HEK293 (cell line): Measurements from ENCODE around the gene CX3CL1.

Experiments used
- CTCF ChIA-PET: fragments of 350-600 bp; formaldehyde crosslinking; extraction: SDS; loops from one replicate; lab custom pipeline; 2021; ENCODE audit warnings: antibody characterized with exemption; lab: Yijun Ruan, JAX
- POLR2A ChIA-PET: fragments of 300-600 bp; formaldehyde crosslinking; extraction: SDS; loops from one replicate; lab custom pipeline; 2020; ENCODE audit warnings: antibody characterized with exemption, inconsistent platforms; lab: Yijun Ruan, JAX
- H3K27ac ChIP-seq: fragments of 200-500 bp; sonication (Bioruptor generic); 2 replicates; pipeline ENCODE4 v1.5.1; 2014; ENCODE audit warnings: low read depth, low read length, control low read depth, inconsistent platforms; ENCODE audit errors: extremely low read depth
- H3K36me3 ChIP-seq, 2 experiments: fragments of 200-500 bp in 1 of 2; sonication (Bioruptor generic) in 1 of 2; 1 replicate in 1 of 2; 2 replicates in 1 of 2; pipeline ENCODE4 v1.5.1; 2014 to 2017; ENCODE audit warnings: inconsistent platforms in 2 of 2, low read length in 2 of 2; ENCODE audit not compliant: control insufficient read depth in 2 of 2, insufficient read depth in 1 of 2
- H3K4me1 ChIP-seq: fragments of 200-500 bp; sonication (Bioruptor generic); 2 replicates; pipeline ENCODE4 v1.5.1; 2014; ENCODE audit warnings: mild to moderate bottlenecking, low read length, inconsistent platforms; ENCODE audit not compliant: control insufficient read depth, insufficient read depth
- H3K4me3 ChIP-seq: 2 replicates; pipeline ENCODE4 v1.5.1; 2011; ENCODE audit warnings: low read depth, mild to moderate bottlenecking, control low read depth, low read length, moderate library complexity
- H3K9me3 ChIP-seq: fragments of 200-500 bp; sonication (Bioruptor generic); 2 replicates; pipeline ENCODE4 v1.5.1; 2014; ENCODE audit warnings: low read depth, low read length, inconsistent platforms; ENCODE audit not compliant: control insufficient read depth, insufficient read depth
- HOXA7 ChIP-seq: sonication (generic); formaldehyde crosslinking; IDR thresholded peaks from 2 replicates; pipeline ENCODE4 v1.8.1; 2022; ENCODE audit warnings: missing genetic modification reagents, borderline replicate concordance
- KLF1 ChIP-seq: fragments of 450-650 bp; formaldehyde crosslinking; IDR thresholded peaks from 2 replicates; pipeline ENCODE4 v1.5.1; 2016; ENCODE audit warnings: missing biosample characterization, missing genetic modification characterization
- KLF10 ChIP-seq: fragments of 450-650 bp; IDR thresholded peaks from 2 replicates; pipeline ENCODE4 v1.5.1; 2018; ENCODE audit warnings: missing biosample characterization, mild to moderate bottlenecking, missing genetic modification characterization
- SP7 ChIP-seq: fragments of 450-650 bp; formaldehyde crosslinking; IDR thresholded peaks from 2 replicates; pipeline ENCODE4 v1.5.1; 2016; ENCODE audit warnings: missing biosample characterization, missing genetic modification characterization
- ZNF10 ChIP-seq: fragments of 450-650 bp; formaldehyde crosslinking; IDR thresholded peaks from 2 replicates; pipeline ENCODE4 v1.5.1; 2017; ENCODE audit warnings: missing biosample characterization, missing genetic modification characterization
- ZNF132 ChIP-seq: fragments of 450-650 bp; formaldehyde crosslinking; IDR thresholded peaks from 2 replicates; pipeline ENCODE4 v1.5.1; 2017; ENCODE audit warnings: missing biosample characterization, missing genetic modification characterization, borderline replicate concordance
- ZNF391 ChIP-seq: fragments of 450-650 bp; formaldehyde crosslinking; IDR thresholded peaks from 2 replicates; pipeline ENCODE4 v1.5.1; 2016; ENCODE audit warnings: low read depth, missing biosample characterization, missing genetic modification characterization, borderline replicate concordance
- ZNF571 ChIP-seq: fragments of 450-650 bp; formaldehyde crosslinking; IDR thresholded peaks from 2 replicates; pipeline ENCODE4 v1.5.0; 2017; ENCODE audit warnings: missing biosample characterization, missing genetic modification characterization
- ZNF600 ChIP-seq: fragments of 450-650 bp; formaldehyde crosslinking; IDR thresholded peaks from 2 replicates; pipeline ENCODE4 v1.5.1; 2016; ENCODE audit warnings: missing biosample characterization, missing genetic modification characterization
- ZNF629 ChIP-seq: fragments of 450-650 bp; formaldehyde crosslinking; IDR thresholded peaks from 2 replicates; pipeline ENCODE4 v1.5.1; 2017; ENCODE audit warnings: missing biosample characterization, missing genetic modification characterization
- ZSCAN23 ChIP-seq: fragments of 450-650 bp; formaldehyde crosslinking; IDR thresholded peaks from 2 replicates; pipeline ENCODE4 v1.5.1; 2016; ENCODE audit warnings: missing biosample characterization, missing genetic modification characterization
- TF ChIP-seq, protein P1 (sequence below): fragments of 450-650 bp; formaldehyde crosslinking; IDR thresholded peaks from 2 replicates; pipeline ENCODE4 v1.5.1; 2017; ENCODE audit warnings: missing biosample characterization, missing genetic modification characterization
- TF ChIP-seq, protein P2 (sequence below): fragments of 450-650 bp; formaldehyde crosslinking; IDR thresholded peaks from 2 replicates; pipeline ENCODE4 v1.5.1; 2016; ENCODE audit warnings: missing biosample characterization, missing genetic modification characterization
- TF ChIP-seq, protein P3 (sequence below): fragments of 450-650 bp; formaldehyde crosslinking; IDR thresholded peaks from 2 replicates; pipeline ENCODE4 v1.5.1; 2016; ENCODE audit warnings: missing biosample characterization, missing genetic modification characterization

CX3CL1 gene

DNA sequence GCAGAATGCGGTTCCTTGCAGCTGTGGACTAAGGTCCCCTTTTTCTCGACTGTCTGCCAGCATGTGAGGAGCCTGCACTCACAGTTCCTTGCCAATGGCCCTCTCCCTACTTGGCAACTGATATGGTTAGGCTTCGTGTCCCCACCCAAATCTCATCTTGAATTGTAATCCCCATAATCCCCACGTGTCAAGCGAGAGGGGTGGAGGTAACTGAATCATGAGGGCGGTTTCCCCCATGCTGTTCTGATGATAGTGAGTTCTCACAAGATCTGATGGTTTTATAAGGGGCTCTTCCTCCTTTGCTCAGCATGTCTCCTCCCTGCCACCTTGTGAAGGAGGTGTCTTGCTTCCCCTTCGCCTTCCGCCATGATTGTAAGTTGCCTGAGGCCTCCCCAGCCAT, 55.0 kb downstream of the CX3CL1 start:
- Histone ChIP-seq H3K9me3 (no peaks in the 10 kb centered on the region), H3K4me3 (no peak overlapping the region), H3K36me3 (peaks cover 22 to 55% of the 10 kb centered on the region in 2 experiments), H3K27ac (no peak overlapping the region), H3K4me1 (no peaks in the 10 kb centered on the region)
- POLR2A ChIA-PET: interaction anchor here (1.2 kb wide), 1 partner anchor 35 kb away, joined by 3 read pairs; the partner anchor contains the start of gene POLR2C
- CTCF ChIA-PET: interaction anchor here (2.3 to 11.5 kb wide), 2 partner anchors 9 to 124 kb away, joined by 16 to 290 read pairs; no protein-coding TSS in a partner anchor
- peak; percentile 69 for TF ChIP-seq KLF1 (tag by site-specific recombination)
- TF ChIP-seq, protein P1, sequence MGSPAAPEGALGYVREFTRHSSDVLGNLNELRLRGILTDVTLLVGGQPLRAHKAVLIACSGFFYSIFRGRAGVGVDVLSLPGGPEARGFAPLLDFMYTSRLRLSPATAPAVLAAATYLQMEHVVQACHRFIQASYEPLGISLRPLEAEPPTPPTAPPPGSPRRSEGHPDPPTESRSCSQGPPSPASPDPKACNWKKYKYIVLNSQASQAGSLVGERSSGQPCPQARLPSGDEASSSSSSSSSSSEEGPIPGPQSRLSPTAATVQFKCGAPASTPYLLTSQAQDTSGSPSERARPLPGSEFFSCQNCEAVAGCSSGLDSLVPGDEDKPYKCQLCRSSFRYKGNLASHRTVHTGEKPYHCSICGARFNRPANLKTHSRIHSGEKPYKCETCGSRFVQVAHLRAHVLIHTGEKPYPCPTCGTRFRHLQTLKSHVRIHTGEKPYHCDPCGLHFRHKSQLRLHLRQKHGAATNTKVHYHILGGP (tag by site-specific recombination): no peak
- no peak for TF ChIP-seq ZNF10 (tag by site-specific recombination)

DNA sequence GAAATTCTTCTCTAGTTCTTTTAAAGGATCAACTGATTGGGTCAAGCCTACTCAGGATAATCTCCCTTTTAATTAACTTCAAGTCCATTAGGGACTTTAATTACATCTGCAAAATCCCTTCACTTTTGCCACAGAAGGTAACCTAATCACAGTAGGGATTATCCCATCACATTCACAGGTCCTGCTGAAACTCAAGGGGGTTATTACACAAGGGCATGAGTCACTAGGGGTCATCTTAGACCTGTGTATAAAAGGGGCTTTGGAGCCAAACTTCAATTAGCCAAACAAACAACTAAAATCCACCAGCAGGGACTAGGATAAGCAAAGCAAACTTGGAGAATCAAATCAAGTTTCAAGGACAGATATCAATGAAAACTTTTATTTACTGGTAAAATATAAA, 55.5 kb downstream of the CX3CL1 start:
- POLR2A ChIA-PET: no interaction called here
- Histone ChIP-seq H3K9me3 (no peaks in the 10 kb centered on the region), H3K4me1 (no peaks in the 10 kb centered on the region), H3K27ac (no peak overlapping the region)
- peak; percentile 56; the same call in 1 of the 2 replicates for TF ChIP-seq SP7 (tag by site-specific recombination)
- TF ChIP-seq, protein P2, sequence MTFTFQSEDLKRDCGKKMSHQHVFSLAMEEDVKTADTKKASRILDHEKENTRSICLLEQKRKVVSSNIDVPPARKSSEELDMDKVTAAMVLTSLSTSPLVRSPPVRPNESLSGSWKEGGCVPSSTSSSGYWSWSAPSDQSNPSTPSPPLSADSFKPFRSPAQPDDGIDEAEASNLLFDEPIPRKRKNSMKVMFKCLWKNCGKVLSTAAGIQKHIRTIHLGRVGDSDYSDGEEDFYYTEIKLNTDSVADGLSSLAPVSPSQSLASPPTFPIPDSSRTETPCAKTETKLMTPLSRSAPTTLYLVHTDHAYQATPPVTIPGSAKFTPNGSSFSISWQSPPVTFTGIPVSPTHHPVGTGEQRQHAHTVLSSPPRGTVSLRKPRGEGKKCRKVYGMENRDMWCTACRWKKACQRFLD (tag by site-specific recombination): no peak
- TF ChIP-seq, all 188 proteins: peak for 1
- Histone ChIP-seq H3K36me3 (peaks cover 25 to 60% of the 10 kb centered on the region in 2 experiments), H3K4me3 (no peak overlapping the region)
- CTCF ChIA-PET: interaction anchor here (2.3 kb wide), 1 partner anchor 10 kb away, joined by 16 read pairs; no protein-coding TSS in a partner anchor

DNA sequence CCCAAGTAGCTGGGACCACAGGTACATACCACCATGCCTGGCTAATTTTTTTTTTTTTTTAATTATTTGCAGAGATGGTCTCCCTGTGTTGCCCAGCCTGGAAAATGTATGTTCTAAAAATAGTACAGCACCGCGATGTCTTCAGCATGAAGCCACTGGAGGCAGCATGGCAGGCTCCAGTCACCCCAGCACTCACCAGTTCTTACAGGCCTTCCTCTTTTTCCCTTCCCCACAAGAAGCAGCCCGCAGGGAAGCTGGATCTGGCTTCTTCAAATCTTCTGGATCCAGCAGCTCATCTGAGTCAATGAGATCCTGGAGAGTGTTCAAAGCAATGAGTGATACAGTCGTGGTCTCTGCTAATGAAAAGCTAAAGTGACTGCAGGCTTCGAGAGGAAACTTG, 58.7 kb downstream of the CX3CL1 start:
- no peak overlapping the region for H3K4me3 ChIP-seq
- H3K36me3 ChIP-seq: peaks cover 37 to 91% of the 10 kb centered on the region in 2 experiments
- no peaks in the 10 kb centered on the region for H3K9me3 ChIP-seq
- H3K27ac ChIP-seq: no peak overlapping the region
- POLR2A ChIA-PET: no interaction called here
- TF ChIP-seq KLF10 (tag by site-specific recombination): no peak
- TF ChIP-seq ZNF132 (tag by site-specific recombination): no peak
- no peak for TF ChIP-seq ZSCAN23 (tag by site-specific recombination)
- TF ChIP-seq HOXA7 (CRISPR knock-in tag): no peak
- TF ChIP-seq ZNF600 (tag by site-specific recombination): no peak
- no peak for TF ChIP-seq ZNF391 (tag by site-specific recombination)
- no peak for TF ChIP-seq ZNF571
- TF ChIP-seq, protein P3, sequence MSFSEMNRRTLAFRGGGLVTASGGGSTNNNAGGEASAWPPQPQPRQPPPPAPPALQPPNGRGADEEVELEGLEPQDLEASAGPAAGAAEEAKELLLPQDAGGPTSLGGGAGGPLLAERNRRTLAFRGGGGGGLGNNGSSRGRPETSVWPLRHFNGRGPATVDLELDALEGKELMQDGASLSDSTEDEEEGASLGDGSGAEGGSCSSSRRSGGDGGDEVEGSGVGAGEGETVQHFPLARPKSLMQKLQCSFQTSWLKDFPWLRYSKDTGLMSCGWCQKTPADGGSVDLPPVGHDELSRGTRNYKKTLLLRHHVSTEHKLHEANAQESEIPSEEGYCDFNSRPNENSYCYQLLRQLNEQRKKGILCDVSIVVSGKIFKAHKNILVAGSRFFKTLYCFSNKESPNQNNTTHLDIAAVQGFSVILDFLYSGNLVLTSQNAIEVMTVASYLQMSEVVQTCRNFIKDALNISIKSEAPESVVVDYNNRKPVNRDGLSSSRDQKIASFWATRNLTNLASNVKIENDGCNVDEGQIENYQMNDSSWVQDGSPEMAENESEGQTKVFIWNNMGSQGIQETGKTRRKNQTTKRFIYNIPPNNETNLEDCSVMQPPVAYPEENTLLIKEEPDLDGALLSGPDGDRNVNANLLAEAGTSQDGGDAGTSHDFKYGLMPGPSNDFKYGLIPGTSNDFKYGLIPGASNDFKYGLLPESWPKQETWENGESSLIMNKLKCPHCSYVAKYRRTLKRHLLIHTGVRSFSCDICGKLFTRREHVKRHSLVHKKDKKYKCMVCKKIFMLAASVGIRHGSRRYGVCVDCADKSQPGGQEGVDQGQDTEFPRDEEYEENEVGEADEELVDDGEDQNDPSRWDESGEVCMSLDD: no peak
- TF ChIP-seq ZNF629: no peak
- CTCF ChIA-PET: interaction anchor here (0.9 to 1.5 kb wide), 3 partner anchors 8 to 13 kb away, joined by 4 to 7 read pairs (median 7); no protein-coding TSS in a partner anchor
- H3K4me1 ChIP-seq: no peaks in the 10 kb centered on the region
